Subcutaneous abdominal adipose tissue (tissue), 5 donors: ENCODE data around the gene MPRIP.
"Not testable (repeated sequence)": the region's sequence is repeated elsewhere in the genome, so short reads cannot be mapped to it uniquely, and the experiment has no call there.

Experiments
- H3K27ac ChIP-seq: one replicate; pipeline ENCODE4 v1.7.0; 2013; ENCODE audit warnings: low read depth, mild to moderate bottlenecking, inconsistent platforms, low read length, moderate library complexity
- H3K27me3 ChIP-seq, 5 donors: one replicate each; pipeline ENCODE4 v1.7.0; 2013; ENCODE audit warnings: low read length in 5 of 5, inconsistent platforms in 1 of 5; ENCODE audit not compliant: control insufficient read depth in 5 of 5, insufficient read depth in 4 of 5
- H3K36me3 ChIP-seq, 5 donors: one replicate each; pipeline ENCODE4 v1.7.0; 2013; ENCODE audit warnings: low read length in 5 of 5; ENCODE audit not compliant: control insufficient read depth in 5 of 5, insufficient read depth in 5 of 5
- H3K4me1 ChIP-seq, 5 donors: one replicate each; pipeline ENCODE4 v1.7.0; 2013; ENCODE audit warnings: low read length in 5 of 5, mild to moderate bottlenecking in 3 of 5, moderate library complexity in 1 of 5; ENCODE audit not compliant: control insufficient read depth in 5 of 5, insufficient read depth in 5 of 5
- H3K4me3 ChIP-seq, 5 donors: one replicate each; pipeline ENCODE4 v1.7.0; 2013; ENCODE audit warnings: low read length in 5 of 5, low read depth in 1 of 5
- H3K9ac ChIP-seq, 5 donors: one replicate each; pipeline ENCODE4 v1.7.0; 2013; ENCODE audit warnings: low read length in 5 of 5, mild to moderate bottlenecking in 4 of 5, moderate library complexity in 3 of 5
- H3K9me3 ChIP-seq, 5 donors: one replicate each; pipeline ENCODE4 v1.7.0; 2013; ENCODE audit warnings: low read length in 5 of 5; ENCODE audit not compliant: control insufficient read depth in 5 of 5
- donor health status: healthy.
- donor health status: healthy.
- donor health status: healthy.
- donor health status: healthy.
- donor health status: healthy.

MPRIP gene

GRCh38 chr17:17042384-17042736, at the start of gene MPRIP:
Gene MPRIP, plus strand, starts transcription at chr17:17042457. Its CDS starts 392 bp downstream, at chr17:17042849.
- H3K27me3 ChIP-seq: no peaks in the 10 kb centered on the region
- H3K4me1 ChIP-seq: peaks cover 3 to 51% (median 46%) of the 10 kb centered on the region in 5 donors
- H3K9me3 ChIP-seq: no peaks in the 10 kb centered on the region
- peak within 1 kb of the TSS; percentile 78 to 92 (median 80) for H3K4me3 ChIP-seq
- no peaks in the 10 kb centered on the region for H3K36me3 ChIP-seq
- peak within 1 kb of the TSS; percentile 85 to 94 (median 90) for H3K9ac ChIP-seq
- H3K27ac ChIP-seq: peak within 1 kb of the TSS; percentile 98

GRCh38 chr17:16994631-16995030, 47.6 kb upstream of the MPRIP start:
- no peak overlapping the region for H3K4me3 ChIP-seq
- H3K9me3 ChIP-seq: no peaks in the 10 kb centered on the region
- H3K36me3 ChIP-seq: no peaks in the 10 kb centered on the region
- H3K27ac ChIP-seq: no peak overlapping the region
- H3K4me1 ChIP-seq: peaks cover 0 to 19% (median 4%) of the 10 kb centered on the region in 5 donors
- no peak overlapping the region for H3K9ac ChIP-seq
- H3K27me3 ChIP-seq: peaks cover 0 to 2% (median 0%) of the 10 kb centered on the region in 5 donors

- H3K4me3 ChIP-seq: no peak overlapping the region
- H3K36me3 ChIP-seq: no peaks in the 10 kb centered on the region
- H3K9ac ChIP-seq: no peak overlapping the region
- peaks cover 0 to 14% (median 4%) of the 10 kb centered on the region in 5 donors for H3K4me1 ChIP-seq
- H3K27me3 ChIP-seq: no peaks in the 10 kb centered on the region
- H3K9me3 ChIP-seq: no peaks in the 10 kb centered on the region
- H3K27ac ChIP-seq: no peak overlapping the region
Observed at GRCh38 chr17:16995930-16996329, 46.3 kb upstream of the MPRIP start.

GRCh38 chr17:16996726-16997125, 45.5 kb upstream of the MPRIP start:
- H3K4me3 ChIP-seq, H3K9me3 ChIP-seq, H3K9ac ChIP-seq, H3K36me3 ChIP-seq, H3K27me3 ChIP-seq, H3K27ac ChIP-seq: not testable (repeated sequence)
- H3K4me1 ChIP-seq: peaks cover 0 to 13% (median 0%) of the 10 kb centered on the region in 5 donors

GRCh38 chr17:16997514-16998429, 44.5 kb upstream of the MPRIP start:
- Histone ChIP-seq H3K9me3 (no peaks in the 10 kb centered on the region), H3K36me3 (no peaks in the 10 kb centered on the region), H3K27ac (no peak overlapping the region), H3K4me1 (peaks cover 0 to 19% (median 5%) of the 10 kb centered on the region in 5 donors), H3K9ac (no peak overlapping the region), H3K27me3 (no peaks in the 10 kb centered on the region), H3K4me3 (no peak overlapping the region)

- no peak overlapping the region for H3K27ac ChIP-seq
- H3K36me3 ChIP-seq: no peaks in the 10 kb centered on the region
- no peaks in the 10 kb centered on the region for H3K27me3 ChIP-seq
- no peaks in the 10 kb centered on the region for H3K9me3 ChIP-seq
- H3K4me1 ChIP-seq: peaks cover 0 to 19% (median 5%) of the 10 kb centered on the region in 5 donors
- H3K4me3 ChIP-seq: no peak overlapping the region
- no peak overlapping the region for H3K9ac ChIP-seq
Observed at GRCh38 chr17:16999931-17000625, 42.2 kb upstream of the MPRIP start.

GRCh38 chr17:17001076-17001777, 41.0 kb upstream of the MPRIP start:
- Histone ChIP-seq H3K27me3 (no peaks in the 10 kb centered on the region), H3K27ac (no peak overlapping the region), H3K4me3 (no peak overlapping the region), H3K9ac (no peak overlapping the region), H3K36me3 (no peaks in the 10 kb centered on the region), H3K9me3 (no peaks in the 10 kb centered on the region), H3K4me1 (peaks cover 0 to 19% (median 5%) of the 10 kb centered on the region in 5 donors)

GRCh38 chr17:17001874-17002520, 40.3 kb upstream of the MPRIP start:
- H3K36me3 ChIP-seq: no peaks in the 10 kb centered on the region
- H3K4me3 ChIP-seq: no peak overlapping the region
- H3K27ac ChIP-seq: no peak overlapping the region
- H3K9me3 ChIP-seq: no peaks in the 10 kb centered on the region
- H3K4me1 ChIP-seq: peaks cover 0 to 19% (median 5%) of the 10 kb centered on the region in 5 donors
- no peak overlapping the region for H3K9ac ChIP-seq
- no peaks in the 10 kb centered on the region for H3K27me3 ChIP-seq

- H3K27ac ChIP-seq, H3K9me3 ChIP-seq, H3K36me3 ChIP-seq, H3K27me3 ChIP-seq, H3K4me3 ChIP-seq, H3K9ac ChIP-seq: not testable (repeated sequence)
- H3K4me1 ChIP-seq: peaks cover 0 to 19% (median 5%) of the 10 kb centered on the region in 5 donors
Observed at GRCh38 chr17:17002731-17003715, 39.2 kb upstream of the MPRIP start.
